Measurements from ENCODE around the gene FIG4. TPM values are rescaled to one million over a fixed set of nuclear protein-coding genes. Genes with fewer than 3 reads are reported as not detected.

FIG4 gene
- total RNA-seq, 2 donors from 2014 or later: 20.8 to 22.6 TPM

DNA sequence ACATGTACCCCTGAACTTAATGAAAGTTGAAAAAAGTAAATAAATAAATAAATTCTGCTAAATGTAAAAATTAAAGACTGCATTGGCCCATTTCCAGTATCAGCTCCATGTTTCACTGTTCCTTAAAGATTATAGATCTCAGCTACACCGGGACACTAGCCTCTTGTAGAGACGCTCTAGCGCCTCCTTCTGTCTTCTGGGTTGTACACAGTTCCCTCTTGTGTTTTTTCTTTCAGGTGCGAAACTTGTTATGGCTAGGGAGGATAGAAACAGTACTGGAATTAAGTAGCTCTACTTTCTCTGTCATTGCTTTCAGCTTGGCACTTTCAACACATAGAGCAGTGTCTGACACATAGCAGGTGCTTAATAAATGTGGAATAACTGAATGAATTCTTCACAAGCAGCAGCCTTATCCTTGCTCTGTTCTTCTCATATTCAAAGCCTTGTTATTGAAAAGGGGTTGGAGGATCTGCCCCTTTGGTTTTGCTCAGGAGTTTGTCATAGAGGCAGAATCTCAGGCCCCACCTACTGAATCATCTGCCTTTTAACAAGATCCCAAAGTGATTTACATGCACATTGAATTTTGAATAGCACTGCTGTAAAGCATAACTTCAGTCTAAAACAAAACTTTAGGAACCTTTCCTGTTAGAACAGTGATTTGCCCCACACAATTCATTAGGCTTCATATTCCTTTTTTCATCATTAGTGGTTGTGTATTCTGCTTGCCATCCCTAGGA is 92.3 kb downstream of the FIG4 start:
- Histone ChIP-seq H3K4me1 (ENCODE audit: control insufficient read depth, insufficient read depth, low read length) (peaks cover 9% of the 10 kb centered on the region), H3K36me3 (ENCODE audit: control insufficient read depth, insufficient read depth, low read length) (peaks cover 5% of the 10 kb centered on the region), H3K9ac (ENCODE audit: extremely low read depth, low read length, poor library complexity, severe bottlenecking) (no peak overlapping the region), H3K27me3 (ENCODE audit: control insufficient read depth, insufficient read depth, low read length, poor library complexity, severe bottlenecking) (peaks cover 11% of the 10 kb centered on the region), H3K27ac (ENCODE audit: low read depth, low read length) (no peak overlapping the region), H3K4me3 (ENCODE audit: low read length) (no peak overlapping the region), H3K9me3 (ENCODE audit: control insufficient read depth, low read length) (no peaks in the 10 kb centered on the region)
- peaks cover 26% of the 10 kb centered on the region for H3K36me3 Mint-ChIP-seq (ENCODE audit: low read depth)
- H3K4me3 Mint-ChIP-seq: no peak overlapping the region
- H3K4me1 Mint-ChIP-seq: peaks cover 23% of the 10 kb centered on the region
- H3K27ac Mint-ChIP-seq: no peak overlapping the region
- H3K27me3 Mint-ChIP-seq (ENCODE audit: insufficient read depth): peaks cover 4% of the 10 kb centered on the region
- TF ChIP-seq, protein P1, sequence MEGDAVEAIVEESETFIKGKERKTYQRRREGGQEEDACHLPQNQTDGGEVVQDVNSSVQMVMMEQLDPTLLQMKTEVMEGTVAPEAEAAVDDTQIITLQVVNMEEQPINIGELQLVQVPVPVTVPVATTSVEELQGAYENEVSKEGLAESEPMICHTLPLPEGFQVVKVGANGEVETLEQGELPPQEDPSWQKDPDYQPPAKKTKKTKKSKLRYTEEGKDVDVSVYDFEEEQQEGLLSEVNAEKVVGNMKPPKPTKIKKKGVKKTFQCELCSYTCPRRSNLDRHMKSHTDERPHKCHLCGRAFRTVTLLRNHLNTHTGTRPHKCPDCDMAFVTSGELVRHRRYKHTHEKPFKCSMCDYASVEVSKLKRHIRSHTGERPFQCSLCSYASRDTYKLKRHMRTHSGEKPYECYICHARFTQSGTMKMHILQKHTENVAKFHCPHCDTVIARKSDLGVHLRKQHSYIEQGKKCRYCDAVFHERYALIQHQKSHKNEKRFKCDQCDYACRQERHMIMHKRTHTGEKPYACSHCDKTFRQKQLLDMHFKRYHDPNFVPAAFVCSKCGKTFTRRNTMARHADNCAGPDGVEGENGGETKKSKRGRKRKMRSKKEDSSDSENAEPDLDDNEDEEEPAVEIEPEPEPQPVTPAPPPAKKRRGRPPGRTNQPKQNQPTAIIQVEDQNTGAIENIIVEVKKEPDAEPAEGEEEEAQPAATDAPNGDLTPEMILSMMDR (conservative IDR thresholded peaks at IDR 0.05): peak; percentile 86
- peak; percentile 74 for DNase-seq
- WGBS, 2 experiments (ENCODE audit: insufficient coverage in 1 of 2, insufficient read length in 1 of 2): 50 to 67% methylated on average over 3 to 4 of the region's 4 CpGs
- peaks cover 11% of the 10 kb centered on the region for H3K9me3 Mint-ChIP-seq

DNA sequence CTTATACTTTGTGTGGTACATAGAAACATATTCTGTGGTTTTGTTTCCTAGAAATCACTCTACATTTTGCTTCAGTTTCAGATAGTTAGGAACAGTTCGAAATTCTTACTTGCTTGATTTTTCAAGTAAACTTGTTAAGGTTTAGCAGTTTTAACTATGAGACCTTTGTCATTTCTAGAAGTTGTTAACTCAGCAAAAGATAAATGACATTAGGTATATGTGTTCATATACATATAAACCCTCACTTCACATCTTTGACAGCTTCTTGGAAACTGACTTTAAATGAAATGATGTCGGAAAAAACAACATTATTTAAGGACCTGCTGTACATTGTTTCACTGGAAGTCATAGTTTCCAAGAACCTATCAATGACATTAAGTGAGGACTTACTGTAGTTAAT is 96.2 kb downstream of the FIG4 start:
- Histone ChIP-seq H3K36me3 (ENCODE audit: control insufficient read depth, insufficient read depth, low read length) (peaks cover 5% of the 10 kb centered on the region), H3K27ac (ENCODE audit: low read depth, low read length) (no peak overlapping the region), H3K4me1 (ENCODE audit: control insufficient read depth, insufficient read depth, low read length) (peaks cover 7% of the 10 kb centered on the region), H3K9ac (ENCODE audit: extremely low read depth, low read length, poor library complexity, severe bottlenecking) (no peak overlapping the region), H3K4me3 (ENCODE audit: low read length) (no peak overlapping the region), H3K27me3 (ENCODE audit: control insufficient read depth, insufficient read depth, low read length, poor library complexity, severe bottlenecking) (peaks cover 11% of the 10 kb centered on the region), H3K9me3 (ENCODE audit: control insufficient read depth, low read length) (no peaks in the 10 kb centered on the region)
- peaks cover 11% of the 10 kb centered on the region for H3K9me3 Mint-ChIP-seq
- H3K27me3 Mint-ChIP-seq (ENCODE audit: insufficient read depth): peaks cover 4% of the 10 kb centered on the region
- no peak overlapping the region for H3K27ac Mint-ChIP-seq
- peaks cover 28% of the 10 kb centered on the region for H3K36me3 Mint-ChIP-seq (ENCODE audit: low read depth)
- H3K4me3 Mint-ChIP-seq: no peak overlapping the region
- no peak for DNase-seq
- peaks cover 17% of the 10 kb centered on the region for H3K4me1 Mint-ChIP-seq
- WGBS, 2 experiments (ENCODE audit: insufficient coverage in 1 of 2, insufficient read length in 1 of 2): 94% methylated on average over 2 of the region's 2 CpGs; no CpG with 5 or more reads in 1 of the 2 experiments
- TF ChIP-seq, protein P1 (conservative IDR thresholded peaks at IDR 0.05): no peak

DNA sequence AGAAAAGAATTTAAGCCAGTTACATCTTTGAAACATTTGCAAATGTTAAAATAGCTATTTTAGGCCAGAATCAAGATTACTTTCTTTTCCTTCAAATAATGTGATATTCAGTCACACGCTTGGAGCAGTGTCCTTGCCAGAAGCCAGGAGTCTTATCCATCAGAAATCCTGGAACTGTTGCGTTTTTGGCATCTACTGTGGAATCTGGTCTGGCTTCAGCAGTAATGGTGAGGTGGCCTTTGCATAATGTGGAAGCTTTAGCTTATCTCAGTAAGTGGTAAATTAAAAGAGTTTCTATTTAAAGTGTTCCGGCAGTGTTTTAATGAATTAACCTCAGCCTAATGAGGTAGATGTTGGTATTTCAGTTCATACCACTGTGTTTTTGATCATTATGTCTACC is 97.6 kb downstream of the FIG4 start:
- DNase-seq: no peak
- H3K27me3 ChIP-seq (ENCODE audit: control insufficient read depth, insufficient read depth, low read length, poor library complexity, severe bottlenecking): peaks cover 17% of the 10 kb centered on the region
- TF ChIP-seq, protein P1 (conservative IDR thresholded peaks at IDR 0.05): no peak
- peaks cover 28% of the 10 kb centered on the region for H3K36me3 Mint-ChIP-seq (ENCODE audit: low read depth)
- H3K27me3 Mint-ChIP-seq (ENCODE audit: insufficient read depth): peaks cover 6% of the 10 kb centered on the region
- H3K36me3 ChIP-seq (ENCODE audit: control insufficient read depth, insufficient read depth, low read length): peaks cover 5% of the 10 kb centered on the region
- H3K4me3 ChIP-seq (ENCODE audit: low read length): no peak overlapping the region
- H3K4me3 Mint-ChIP-seq: no peak overlapping the region
- H3K9ac ChIP-seq (ENCODE audit: extremely low read depth, low read length, poor library complexity, severe bottlenecking): no peak overlapping the region
- peaks cover 11% of the 10 kb centered on the region for H3K9me3 Mint-ChIP-seq
- peaks cover 11% of the 10 kb centered on the region for H3K4me1 Mint-ChIP-seq
- no peak overlapping the region for H3K27ac ChIP-seq (ENCODE audit: low read depth, low read length)
- peaks cover 7% of the 10 kb centered on the region for H3K4me1 ChIP-seq (ENCODE audit: control insufficient read depth, insufficient read depth, low read length)
- 87 to 97% methylated on average over 3 of the region's 3 CpGs for WGBS, 2 experiments (ENCODE audit: insufficient coverage in 1 of 2, insufficient read length in 1 of 2)
- no peak overlapping the region for H3K27ac Mint-ChIP-seq
- no peaks in the 10 kb centered on the region for H3K9me3 ChIP-seq (ENCODE audit: control insufficient read depth, low read length)

Measured in endodermal cell (in vitro differentiated cells).